ENCODE data around the gene OR2T27. TPM values are rescaled to one million over a fixed set of nuclear protein-coding genes. Genes with fewer than 3 reads are reported as not detected.

OR2T27 gene
- total and polyA plus RNA-seq, 8 donors, result not detected

- intact Hi-C loops (cut with DNase I; ENCODE audit: low total_unique reads), result no loop called here
- WGBS, 5 donors, result 75 to 81% (median 79%) methylated on average over 35 to 51 of the region's 51 CpGs
- DNase-seq, result no peak
- Histone ChIP-seq H3K4me1 (no peaks in the 10 kb centered on the region), H3K9me3 (peaks cover 0 to 16% (median 3%) of the 10 kb centered on the region in 4 donors), H3K27me3 (peaks cover 0 to 4% (median 0%) of the 10 kb centered on the region in 3 donors), H3K4me3 (no peak overlapping the region), H3K36me3 (no peaks in the 10 kb centered on the region), H3K27ac (no peak overlapping the region)
- TF ChIP-seq POLR2A (IDR thresholded peaks at IDR 0.05) (no peak), CTCF (IDR thresholded peaks at IDR 0.05) (no peak), POLR2AphosphoS5 (IDR thresholded peaks at IDR 0.05) (no peak), EP300 (IDR thresholded peaks at IDR 0.05) (no peak)
Measured at GRCh38 chr1:248691567-248692155, 36.3 kb upstream of the OR2T27 start.

GRCh38 chr1:248688527-248689298 is 33.4 kb upstream of the OR2T27 start:
- intact Hi-C loops (cut with DNase I; ENCODE audit: low total_unique reads), result no loop called here
- WGBS, 5 donors, result 80 to 90% (median 84%) methylated on average over 4 of the region's 4 CpGs
- H3K27ac ChIP-seq, result no peak overlapping the region

GRCh38 chr1:248686815-248687214 is 31.5 kb upstream of the OR2T27 start:
- intact Hi-C loops (cut with DNase I; ENCODE audit: low total_unique reads), result no loop called here
- Histone ChIP-seq H3K9me3 (peaks cover 0 to 15% (median 3%) of the 10 kb centered on the region in 4 donors), H3K4me3 (no peak overlapping the region), H3K4me1 (no peaks in the 10 kb centered on the region), H3K27ac (no peak overlapping the region), H3K27me3 (peaks cover 0 to under 1% (median 0%) of the 10 kb centered on the region in 3 donors), H3K36me3 (no peaks in the 10 kb centered on the region)
- TF ChIP-seq EP300 (IDR thresholded peaks at IDR 0.05) (no peak), CTCF (IDR thresholded peaks at IDR 0.05) (peak in 3 of 7 experiments; percentile 18 to 33 (median 29)), POLR2AphosphoS5 (IDR thresholded peaks at IDR 0.05) (no peak)
- peak in 1 of 2 donors; percentile 36 for DNase-seq
- 12 to 28% (median 19%) methylated on average over 3 of the region's 3 CpGs for WGBS, 5 donors

More at GRCh38 chr1:248688527-248689298, 33.4 kb upstream of the OR2T27 start:
- TF ChIP-seq POLR2A (IDR thresholded peaks at IDR 0.05), result no peak
- no peak for TF ChIP-seq EP300 (IDR thresholded peaks at IDR 0.05)
- no peak for TF ChIP-seq CTCF (IDR thresholded peaks at IDR 0.05)
- TF ChIP-seq POLR2AphosphoS5 (IDR thresholded peaks at IDR 0.05), result no peak
- H3K27me3 ChIP-seq, result peaks cover 0 to 4% (median 0%) of the 10 kb centered on the region in 3 donors
- H3K9me3 ChIP-seq, result peaks cover 0 to 16% (median 3%) of the 10 kb centered on the region in 4 donors
- no peaks in the 10 kb centered on the region for H3K36me3 ChIP-seq
- DNase-seq, result peak in 1 of 2 donors; percentile 12
- no peaks in the 10 kb centered on the region for H3K4me1 ChIP-seq
- H3K4me3 ChIP-seq, result no peak overlapping the region

- no peaks in the 10 kb centered on the region for H3K36me3 ChIP-seq
- H3K27me3 ChIP-seq, result no peaks in the 10 kb centered on the region
- intact Hi-C loops (cut with DNase I; ENCODE audit: low total_unique reads), result no loop called here
- no peak overlapping the region for H3K4me3 ChIP-seq
- no peaks in the 10 kb centered on the region for H3K4me1 ChIP-seq
- WGBS, 5 donors, result 82 to 91% (median 89%) methylated on average over 8 of the region's 8 CpGs
- TF ChIP-seq CTCF (IDR thresholded peaks at IDR 0.05), result no peak
- no peak for TF ChIP-seq POLR2AphosphoS5 (IDR thresholded peaks at IDR 0.05)
- TF ChIP-seq POLR2A (IDR thresholded peaks at IDR 0.05), result no peak
- TF ChIP-seq EP300 (IDR thresholded peaks at IDR 0.05), result no peak
- no peaks in the 10 kb centered on the region for H3K9me3 ChIP-seq
- no peak overlapping the region for H3K27ac ChIP-seq
- DNase-seq, result no peak
Measured at GRCh38 chr1:248681651-248682050, 26.3 kb upstream of the OR2T27 start.

Measured in stomach (tissue), 9 donors.